ENCODE measurements around the gene MTMR4.
"Not testable (repeated sequence)": the region's sequence is repeated elsewhere in the genome, so short reads cannot be mapped to it uniquely, and the experiment has no call there.

The MTMR4 gene

GRCh38 chr17:58521680-58522079 lies 7.2 kb upstream of the MTMR4 start:
- no peak for DNase-seq

DNA sequence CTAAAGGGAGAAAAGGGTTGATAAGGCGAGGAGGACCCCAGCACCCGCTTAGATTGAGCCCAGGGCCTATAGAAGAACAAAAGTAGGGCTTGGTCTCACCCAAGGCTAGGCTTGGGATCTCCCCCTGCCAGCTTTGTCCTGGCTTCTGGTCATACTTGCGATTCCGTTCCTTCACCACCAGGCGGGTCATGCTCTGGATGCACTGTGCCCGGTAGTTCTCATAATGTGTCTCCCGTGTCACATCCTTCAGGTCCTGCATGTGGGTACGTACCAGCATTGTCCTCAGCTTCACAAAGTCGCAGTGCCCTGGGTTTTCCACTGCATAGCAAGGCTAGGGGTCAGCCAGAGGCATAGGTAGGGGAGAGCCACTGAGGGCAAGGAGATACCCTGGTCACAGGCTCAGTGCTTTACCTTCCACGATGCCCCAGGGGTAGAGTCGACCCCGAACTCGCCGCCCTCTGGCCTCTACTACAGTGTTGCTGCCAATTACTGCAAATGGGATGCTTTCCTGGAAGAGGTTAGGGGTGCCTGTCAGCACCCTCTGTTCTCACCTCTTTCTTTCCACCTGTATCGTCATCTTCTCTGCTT lies 6.5 kb upstream of the MTMR4 start:
- DNase-seq, result no peak

DNA sequence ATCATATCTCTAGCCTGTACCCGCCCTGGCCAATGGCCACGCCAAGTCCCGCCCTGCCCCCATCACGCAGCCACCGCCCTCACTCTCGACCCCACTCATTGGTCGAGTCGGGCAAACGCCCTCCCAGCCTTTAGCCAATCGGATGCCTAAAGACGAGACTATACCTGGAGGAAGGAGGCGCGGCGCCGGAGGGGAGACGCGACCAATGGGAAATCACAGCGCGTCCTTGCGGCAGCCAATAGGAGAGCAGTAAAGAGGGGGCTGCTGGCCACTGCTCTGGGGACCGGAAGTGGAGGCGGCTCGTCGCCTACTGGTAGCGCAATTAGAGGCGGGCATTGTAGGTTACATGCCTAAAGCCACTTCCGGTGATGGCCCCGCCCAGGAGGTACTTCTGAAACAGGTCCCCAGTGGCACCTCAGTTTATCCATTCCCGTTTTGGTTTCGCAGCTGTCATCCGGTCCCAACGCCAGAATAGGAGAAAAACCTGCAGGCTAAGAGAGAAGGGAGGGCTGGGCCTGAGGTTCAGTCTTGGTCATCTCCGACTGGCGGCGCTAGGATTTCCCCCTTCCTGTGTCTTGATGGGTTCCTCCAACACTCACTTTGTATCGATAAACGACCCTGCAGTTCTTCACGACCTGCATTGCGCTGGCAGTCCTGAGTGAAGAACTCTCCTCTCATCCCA lies 3.6 kb upstream of the MTMR4 start:
- DNase-seq, result peak; percentile 99

DNA sequence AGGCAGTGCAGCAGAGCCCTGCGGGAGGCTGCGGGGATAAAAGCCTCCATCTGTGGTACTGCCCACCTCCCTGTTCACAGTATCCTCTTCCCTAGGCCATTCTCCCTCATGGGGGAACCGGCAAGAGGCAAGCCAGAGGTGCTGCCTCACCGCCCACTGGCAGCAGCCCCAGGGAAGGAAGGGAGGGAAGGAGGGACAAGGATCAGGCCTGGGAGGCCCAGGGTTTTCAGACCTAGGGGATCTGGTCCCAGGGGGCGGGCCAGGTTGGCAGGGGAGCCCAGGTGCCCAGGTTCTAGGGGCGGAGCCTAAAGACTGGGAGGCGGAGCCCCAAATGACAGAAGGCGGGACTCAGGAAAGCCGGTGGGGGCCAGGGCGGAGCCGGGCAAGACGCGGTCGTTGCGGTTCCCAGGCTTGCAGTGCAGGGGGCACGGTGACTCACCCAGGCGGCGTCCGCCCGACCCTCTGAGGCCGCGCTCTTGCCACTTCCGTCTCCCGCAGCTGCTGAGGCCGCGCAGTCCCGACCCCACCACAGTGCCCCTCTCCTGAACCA lies 3.0 kb upstream of the MTMR4 start:
- DNase-seq, result no peak

DNA sequence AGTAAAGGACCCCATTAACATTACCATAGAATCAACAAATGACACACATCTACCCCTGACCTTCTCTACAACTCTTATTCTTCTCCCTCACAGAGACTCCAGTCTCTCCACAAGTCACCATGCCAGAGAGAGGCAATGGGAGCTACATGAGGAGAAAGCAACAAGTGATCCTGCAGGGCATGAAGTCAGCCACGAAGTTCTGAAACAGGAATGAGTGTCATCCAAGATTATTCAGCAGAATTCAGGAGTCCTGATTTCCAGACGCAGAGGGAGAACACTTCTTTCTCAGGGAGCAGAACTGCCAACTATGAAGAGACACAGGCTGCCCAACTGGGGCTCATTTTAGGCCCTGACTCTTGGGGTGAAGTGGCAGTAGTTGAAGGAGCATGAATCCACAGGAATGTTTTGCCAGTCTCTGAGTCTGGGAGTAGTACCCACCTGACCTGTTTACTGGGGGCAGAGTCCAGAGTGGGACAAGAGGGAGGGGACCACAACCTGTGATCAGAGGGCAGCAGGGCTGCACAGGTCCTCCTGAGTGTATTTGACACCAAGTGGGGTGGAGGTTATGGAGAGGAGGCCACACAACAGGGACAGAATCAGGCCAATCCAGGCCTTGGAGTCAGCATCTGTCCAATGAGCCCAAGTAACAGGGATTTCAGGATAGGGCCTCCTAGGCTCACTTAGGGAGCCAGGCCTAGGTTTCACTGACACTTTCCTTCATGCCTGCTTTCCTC lies 2.4 kb upstream of the MTMR4 start:
- DNase-seq, result no peak

DNA sequence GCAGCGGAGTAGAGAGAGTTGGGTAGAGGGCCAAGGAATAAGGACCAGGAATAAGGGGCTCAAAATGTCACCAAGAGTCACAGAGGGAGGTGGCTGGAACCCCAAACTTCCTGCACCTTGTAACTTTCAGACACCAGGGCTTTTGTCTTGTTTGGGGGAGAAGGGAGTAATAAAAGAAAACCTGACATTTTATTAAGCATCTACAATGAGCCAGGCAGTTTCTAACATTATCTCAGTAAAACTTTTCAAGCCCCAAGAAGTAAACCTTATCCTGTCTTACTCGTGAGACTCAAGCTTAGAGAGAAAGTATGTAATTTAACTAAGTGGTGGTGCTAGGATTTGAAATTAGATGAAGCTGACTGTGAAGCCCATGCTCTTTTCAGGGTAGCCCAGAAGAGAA lies 848 bp upstream of the MTMR4 start:
- no peak for DNase-seq

DNA sequence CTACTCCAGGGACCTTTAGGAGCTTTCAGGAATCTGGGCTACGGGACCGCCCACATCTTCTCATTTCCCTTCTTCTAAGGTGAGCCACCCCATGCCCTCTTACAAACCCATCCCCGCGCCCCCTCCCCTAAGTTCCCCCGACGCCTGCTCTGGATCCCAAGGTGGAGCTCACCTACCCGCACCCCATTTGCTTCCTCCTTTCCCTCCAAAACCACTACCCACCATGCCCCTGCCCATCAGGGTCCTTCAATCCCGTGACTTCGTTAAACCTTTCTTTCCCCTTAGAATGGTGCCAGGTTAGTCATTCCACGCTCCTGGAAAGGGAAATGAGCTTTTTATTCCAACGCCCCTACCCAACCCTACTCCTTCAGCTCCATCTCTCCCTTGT lies 326 bp upstream of the MTMR4 start:
- no peak for DNase-seq

DNA sequence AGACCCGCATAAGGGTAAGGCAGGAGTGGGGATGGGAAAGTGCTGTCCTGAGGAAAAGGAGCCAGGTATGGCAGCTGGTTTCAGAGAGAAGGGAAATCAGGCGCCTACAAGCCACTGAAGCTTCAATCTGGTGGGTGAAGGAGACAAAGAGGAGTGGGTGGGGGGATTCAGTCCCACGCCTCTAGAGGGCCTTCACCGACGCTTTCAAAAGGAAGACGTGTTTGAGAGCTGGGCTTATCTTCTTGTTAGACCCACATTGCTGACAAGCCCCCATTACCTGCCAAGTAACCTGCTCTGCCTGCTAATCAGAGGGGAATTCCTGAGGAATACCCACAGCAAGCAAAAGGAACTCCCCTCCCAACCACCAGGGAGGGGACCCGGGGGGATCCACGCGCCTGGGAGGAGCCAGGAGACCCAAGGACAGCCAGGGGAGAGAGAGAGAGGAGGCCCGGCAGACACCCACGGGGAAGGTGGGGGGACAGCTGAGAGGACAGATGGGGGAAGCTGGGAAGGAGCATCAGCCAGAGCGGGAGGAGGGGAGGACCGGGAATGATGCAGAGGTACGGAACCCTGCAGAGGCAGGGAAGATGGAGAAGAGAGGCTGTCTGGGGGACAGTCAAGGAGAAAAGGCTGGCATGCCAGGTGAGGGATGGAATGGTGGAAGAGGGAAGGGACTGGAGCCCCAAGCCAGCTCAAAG lies 1.0 kb downstream of the MTMR4 start:
- no peak for DNase-seq

DNA sequence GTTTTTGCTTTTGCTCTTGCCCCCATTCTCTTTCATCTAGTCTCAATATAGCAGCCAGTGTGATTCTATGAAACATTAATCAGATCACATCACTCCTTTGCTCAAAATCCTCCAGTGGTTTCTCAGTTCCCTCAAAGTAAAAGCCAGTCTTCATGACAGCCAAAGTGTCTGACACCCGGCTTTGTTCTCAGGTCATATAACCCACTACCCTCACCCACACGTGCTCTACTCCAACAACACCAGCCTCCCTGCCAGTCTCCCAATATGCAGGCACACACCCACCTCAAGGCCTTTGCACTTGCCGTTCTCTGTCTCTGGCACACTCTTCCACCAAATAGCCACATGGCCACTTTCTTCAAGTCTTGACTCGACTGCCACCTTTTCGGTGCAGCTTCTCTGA lies 4.4 kb downstream of the MTMR4 start:
- no peak for DNase-seq

GRCh38 chr17:58508341-58509067 lies 5.9 kb downstream of the MTMR4 start:
- no peak for DNase-seq

- DNase-seq, result no peak
Observed at GRCh38 chr17:58507123-58507634, 7.3 kb downstream of the MTMR4 start.

DNA sequence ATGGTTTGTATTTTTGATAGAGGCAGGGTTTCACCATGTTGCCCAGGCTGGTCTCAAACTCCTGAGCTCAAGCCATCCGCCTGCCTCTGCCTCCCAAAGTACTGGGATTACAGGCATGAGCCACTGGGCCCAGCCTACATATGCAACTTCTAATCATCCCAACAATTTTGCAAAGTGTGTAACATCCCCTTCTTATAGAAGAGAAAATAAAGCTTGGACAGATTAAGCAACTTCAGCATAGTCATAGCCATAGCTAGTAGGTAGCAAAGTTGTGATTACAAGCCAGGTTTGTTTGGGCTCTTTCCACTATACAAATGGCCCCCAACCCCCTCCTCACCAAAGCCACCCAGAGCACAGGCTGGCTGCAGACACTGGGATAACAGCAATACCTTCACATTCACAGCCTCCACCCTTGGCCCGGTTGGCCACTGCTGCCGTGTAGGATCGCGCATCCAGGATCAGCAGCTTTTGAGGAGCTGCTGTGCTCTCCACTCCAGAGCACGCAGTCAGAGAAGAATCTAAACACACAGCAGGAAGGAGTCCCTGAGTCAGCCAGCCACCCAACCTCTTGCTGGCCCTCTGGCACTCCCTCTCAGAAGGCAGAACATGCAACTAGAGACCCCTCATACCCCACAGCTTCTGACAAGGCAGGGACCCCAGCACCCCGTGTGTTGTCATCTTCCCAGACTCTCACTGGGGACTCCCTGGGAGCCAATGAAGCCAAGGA lies 7.9 kb downstream of the MTMR4 start:
- no peak for DNase-seq

- no peak for DNase-seq
Observed at GRCh38 chr17:58504826-58505351, 9.5 kb downstream of the MTMR4 start.

DNA sequence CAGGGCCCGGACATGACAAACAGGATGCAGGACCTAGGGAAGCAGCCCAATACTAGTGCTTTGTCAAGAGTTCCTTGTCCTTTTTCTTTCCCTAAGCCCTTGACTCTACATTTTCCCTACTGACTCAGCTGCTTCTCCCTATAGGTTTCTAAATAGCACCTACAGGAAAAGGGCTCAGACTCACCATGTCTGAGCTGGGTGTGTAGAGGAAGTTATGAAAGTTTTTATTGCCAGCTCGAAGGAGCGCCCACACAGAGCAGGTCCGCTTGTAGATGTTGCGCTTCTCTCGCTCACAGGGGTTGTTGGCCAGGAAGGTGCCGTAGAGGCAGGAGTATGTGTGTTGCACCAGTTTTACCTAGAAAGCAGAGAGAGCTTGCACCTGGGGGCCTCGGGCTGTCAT lies 10.6 kb downstream of the MTMR4 start:
- DNase-seq, result no peak

GRCh38 chr17:58503134-58503533 lies 11.3 kb downstream of the MTMR4 start:
- DNase-seq, result not testable (repeated sequence)

DNA sequence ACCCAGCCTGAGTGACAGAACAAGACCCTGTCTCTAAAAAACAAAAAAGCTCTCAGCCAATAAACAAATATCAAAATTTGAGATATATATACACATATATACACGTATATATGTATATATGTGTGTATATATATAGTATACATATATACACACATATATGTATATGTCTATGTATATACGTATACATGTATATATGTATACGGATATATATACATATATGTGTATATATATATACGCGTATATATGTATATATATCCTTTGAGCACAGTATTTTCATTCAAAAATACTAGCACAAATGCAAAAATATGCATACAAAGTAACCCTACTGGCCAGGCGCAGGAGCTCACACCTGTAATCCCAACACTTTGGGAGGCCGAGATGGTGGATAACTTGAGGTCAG lies 13.0 kb downstream of the MTMR4 start:
- DNase-seq, result no peak

- no peak for DNase-seq
Observed at GRCh38 chr17:58498177-58498828, 16.1 kb downstream of the MTMR4 start.

GRCh38 chr17:58493506-58493905 lies 20.9 kb downstream of the MTMR4 start:
- DNase-seq, result no peak

- no peak for DNase-seq
Observed at GRCh38 chr17:58492238-58493121, 22.0 kb downstream of the MTMR4 start.

DNA sequence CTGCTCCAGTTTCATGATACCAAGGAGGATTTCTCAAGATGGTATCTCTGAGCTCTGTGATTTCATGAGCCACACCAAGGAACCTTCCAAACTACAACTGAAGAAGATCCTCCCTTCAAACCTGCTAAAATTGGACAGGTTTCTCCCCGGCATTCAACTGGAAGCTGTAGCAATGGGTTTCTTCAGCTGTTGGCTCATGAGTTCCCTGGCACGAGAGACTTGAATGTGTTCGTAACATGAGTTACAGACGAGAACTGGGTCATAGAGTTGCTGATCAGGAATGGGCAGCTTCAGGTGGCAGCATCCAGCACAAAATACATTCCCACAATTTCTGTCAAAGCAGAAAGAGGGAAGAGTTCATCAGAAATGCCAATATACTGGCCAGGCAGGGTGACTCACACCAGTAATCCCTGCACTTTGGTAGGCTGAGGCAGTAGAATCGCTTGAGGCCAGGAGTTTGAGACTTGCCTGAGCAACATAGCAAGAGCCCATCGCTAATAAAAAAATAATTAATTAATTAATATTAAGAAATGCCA lies 22.9 kb downstream of the MTMR4 start:
- DNase-seq, result no peak
